ENCODE measurements around the gene ARFRP1. TPM values are rescaled to one million over a fixed set of nuclear protein-coding genes. Genes with fewer than 3 reads are reported as not detected.

Gene ARFRP1
- total and polyA plus RNA-seq, 8 donors = 7.6 to 103 (median 35.9) TPM

DNA sequence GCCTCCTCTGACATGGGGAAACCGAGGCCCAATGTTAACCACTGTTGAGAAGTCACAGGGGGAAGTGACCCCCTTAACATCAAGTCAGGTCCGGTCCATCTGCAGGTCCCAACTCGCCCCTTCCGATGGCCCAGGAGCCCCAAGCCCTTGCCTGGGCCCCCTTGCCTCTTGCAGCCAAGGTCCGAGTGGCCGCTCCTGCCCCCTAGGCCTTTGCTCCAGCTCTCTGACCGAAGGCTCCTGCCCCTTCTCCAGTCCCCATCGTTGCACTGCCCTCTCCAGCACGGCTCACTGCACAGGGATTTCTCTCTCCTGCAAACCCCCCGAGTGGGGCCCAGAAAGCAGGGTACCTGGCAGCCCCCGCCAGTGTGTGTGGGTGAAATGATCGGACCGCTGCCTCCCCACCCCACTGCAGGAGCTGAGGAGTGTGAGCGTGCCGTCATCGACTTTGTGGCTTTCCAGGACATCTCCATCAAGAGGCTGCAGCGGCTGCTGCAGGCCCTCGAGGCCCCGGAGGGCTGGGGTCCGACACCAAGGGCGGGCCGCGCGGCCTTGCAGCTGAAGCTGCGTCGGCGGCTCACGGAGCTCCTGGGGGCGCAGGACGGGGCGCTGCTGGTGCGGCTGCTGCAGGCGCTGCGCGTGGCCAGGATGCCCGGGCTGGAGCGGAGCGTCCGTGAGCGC is 9.8 kb downstream of the ARFRP1 start:
- H3K9me3 ChIP-seq = no peaks in the 10 kb centered on the region
- intact Hi-C loops (cut with DNase I; ENCODE audit: low total_unique reads) = no loop called here
- WGBS, 5 donors = 70 to 87% (median 83%) methylated on average over 22 to 40 of the region's 40 CpGs
- H3K4me3 ChIP-seq = peak overlapping the region in 2 of 4 donors; percentile 31 to 42
- H3K27ac ChIP-seq = peak overlapping the region in 3 of 5 donors; percentile 57 to 83 (median 78)
- H3K4me1 ChIP-seq = peaks cover 30 to 47% (median 44%) of the 10 kb centered on the region in 4 donors
- no peak for DNase-seq
- H3K27me3 ChIP-seq = no peaks in the 10 kb centered on the region
- peaks cover 16 to 39% (median 36%) of the 10 kb centered on the region in 4 donors for H3K36me3 ChIP-seq
- TF ChIP-seq EP300 (IDR thresholded peaks at IDR 0.05) (no peak), POLR2AphosphoS5 (IDR thresholded peaks at IDR 0.05) (no peak), POLR2A (IDR thresholded peaks at IDR 0.05) (no peak)
- TF ChIP-seq, protein P1, sequence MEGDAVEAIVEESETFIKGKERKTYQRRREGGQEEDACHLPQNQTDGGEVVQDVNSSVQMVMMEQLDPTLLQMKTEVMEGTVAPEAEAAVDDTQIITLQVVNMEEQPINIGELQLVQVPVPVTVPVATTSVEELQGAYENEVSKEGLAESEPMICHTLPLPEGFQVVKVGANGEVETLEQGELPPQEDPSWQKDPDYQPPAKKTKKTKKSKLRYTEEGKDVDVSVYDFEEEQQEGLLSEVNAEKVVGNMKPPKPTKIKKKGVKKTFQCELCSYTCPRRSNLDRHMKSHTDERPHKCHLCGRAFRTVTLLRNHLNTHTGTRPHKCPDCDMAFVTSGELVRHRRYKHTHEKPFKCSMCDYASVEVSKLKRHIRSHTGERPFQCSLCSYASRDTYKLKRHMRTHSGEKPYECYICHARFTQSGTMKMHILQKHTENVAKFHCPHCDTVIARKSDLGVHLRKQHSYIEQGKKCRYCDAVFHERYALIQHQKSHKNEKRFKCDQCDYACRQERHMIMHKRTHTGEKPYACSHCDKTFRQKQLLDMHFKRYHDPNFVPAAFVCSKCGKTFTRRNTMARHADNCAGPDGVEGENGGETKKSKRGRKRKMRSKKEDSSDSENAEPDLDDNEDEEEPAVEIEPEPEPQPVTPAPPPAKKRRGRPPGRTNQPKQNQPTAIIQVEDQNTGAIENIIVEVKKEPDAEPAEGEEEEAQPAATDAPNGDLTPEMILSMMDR (IDR thresholded peaks at IDR 0.05) = no peak

- H3K27me3 ChIP-seq = no peaks in the 10 kb centered on the region
- H3K4me1 ChIP-seq = peaks cover 30 to 52% (median 47%) of the 10 kb centered on the region in 4 donors
- peaks cover 16 to 43% (median 34%) of the 10 kb centered on the region in 4 donors for H3K36me3 ChIP-seq
- no peaks in the 10 kb centered on the region for H3K9me3 ChIP-seq
- intact Hi-C loops (cut with DNase I; ENCODE audit: low total_unique reads) = no loop called here
- peak overlapping the region in 3 of 4 donors; percentile 22 to 42 (median 31) for H3K4me3 ChIP-seq
- DNase-seq = no peak
- TF ChIP-seq POLR2A (IDR thresholded peaks at IDR 0.05) = no peak
- TF ChIP-seq POLR2AphosphoS5 (IDR thresholded peaks at IDR 0.05) = no peak
- TF ChIP-seq EP300 (IDR thresholded peaks at IDR 0.05) = no peak
- TF ChIP-seq, protein P1 (IDR thresholded peaks at IDR 0.05) = no peak
- peak overlapping the region in 1 of 5 donors; percentile 11 for H3K27ac ChIP-seq
- WGBS, 5 donors = 45 to 58% (median 47%) methylated on average over 4 to 7 of the region's 7 CpGs
These were observed 10.4 kb downstream of the ARFRP1 start for GRCh38 chr20:63697357-63697867.

GRCh38 chr20:63696628-63697356 is 11.0 kb downstream of the ARFRP1 start, which contains the start of gene TNFRSF6B:
Gene TNFRSF6B, plus strand, starts transcription at chr20:63696652. Its CDS starts 116 bp downstream, at chr20:63696768.
- peak within 1 kb of the TSS; percentile 4 to 42 (median 11) for H3K27ac ChIP-seq
- H3K27me3 ChIP-seq = no peaks in the 10 kb centered on the region
- WGBS, 5 donors = 5 to 25% (median 9%) methylated on average over 4 to 52 of the region's 52 CpGs
- peaks cover 30 to 58% (median 50%) of the 10 kb centered on the region in 4 donors for H3K4me1 ChIP-seq
- intact Hi-C loops (cut with DNase I; ENCODE audit: low total_unique reads) = no loop called here
- TF ChIP-seq, protein P1 (IDR thresholded peaks at IDR 0.05) = no peak
- no peak for TF ChIP-seq POLR2A (IDR thresholded peaks at IDR 0.05)
- peak in 2 of 3 donors; percentile 16 to 18 for TF ChIP-seq POLR2AphosphoS5 (IDR thresholded peaks at IDR 0.05)
- peak within 1 kb of the TSS; percentile 22 to 42 (median 28) for H3K4me3 ChIP-seq
- no peaks in the 10 kb centered on the region for H3K9me3 ChIP-seq
- peaks cover 16 to 44% (median 33%) of the 10 kb centered on the region in 4 donors for H3K36me3 ChIP-seq
- DNase-seq = no peak

DNA sequence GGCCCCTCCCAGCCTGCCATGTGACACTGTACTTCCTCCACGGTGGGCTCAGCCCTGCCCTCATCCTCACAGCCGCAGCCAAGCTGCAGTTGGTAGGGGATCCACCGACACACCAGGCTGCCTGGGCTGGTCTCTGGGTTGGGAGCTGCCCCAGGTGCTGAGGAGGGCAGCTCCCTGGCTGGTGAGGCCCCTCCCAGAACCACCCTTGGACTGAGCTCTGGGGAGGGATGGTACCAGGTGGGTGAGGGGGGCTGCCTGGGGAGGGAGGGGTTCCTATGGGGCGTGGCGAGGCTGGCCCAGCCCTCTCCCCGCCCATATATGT is 11.5 kb downstream of the ARFRP1 start:
- Histone ChIP-seq H3K4me1 (peaks cover 30 to 63% (median 53%) of the 10 kb centered on the region in 4 donors), H3K4me3 (peak overlapping the region in 3 of 4 donors; percentile 25 to 42 (median 31)), H3K27me3 (no peaks in the 10 kb centered on the region), H3K9me3 (no peaks in the 10 kb centered on the region), H3K36me3 (peaks cover 16 to 47% (median 33%) of the 10 kb centered on the region in 4 donors), H3K27ac (peak overlapping the region in 4 of 5 donors; percentile 4 to 42 (median 9))
- peak in 1 of 2 donors; percentile 85 for DNase-seq
- no peak for TF ChIP-seq POLR2AphosphoS5 (IDR thresholded peaks at IDR 0.05)
- TF ChIP-seq POLR2A (IDR thresholded peaks at IDR 0.05) = no peak
- TF ChIP-seq EP300 (IDR thresholded peaks at IDR 0.05) = no peak
- TF ChIP-seq, protein P1 (IDR thresholded peaks at IDR 0.05) = no peak
- WGBS, 5 donors = 11 to 28% (median 20%) methylated on average over 1 to 6 of the region's 6 CpGs
- intact Hi-C loops (cut with DNase I; ENCODE audit: low total_unique reads) = no loop called here

Measured in stomach (tissue), 9 donors.